Mesenchymal stem cell (in vitro differentiated cells and primary cell): ENCODE data around the gene KPNA1.

Experiments used
- DNase-seq: peaks from one replicate; pipeline ENCODE4 v3.0.0-alpha.2; 2013
- H2AFZ ChIP-seq: one replicate; pipeline ENCODE4 v1.6.1; 2013; ENCODE audit warnings: low read depth, mild to moderate bottlenecking, control low read depth, inconsistent platforms, low read length, moderate library complexity
- H2AK5ac ChIP-seq: 2 replicates; pipeline ENCODE4 v1.6.1; 2013; ENCODE audit warnings: low read length, moderate library complexity, mild to moderate bottlenecking, inconsistent platforms; ENCODE audit not compliant: severe bottlenecking
- H2BK120ac ChIP-seq: one replicate; pipeline ENCODE4 v1.6.1; 2013; ENCODE audit warnings: low read depth, mild to moderate bottlenecking, inconsistent platforms, low read length, moderate library complexity
- H2BK12ac ChIP-seq, 2 experiments: one replicate each; pipeline ENCODE4 v1.6.1; 2013; ENCODE audit warnings: inconsistent platforms in 2 of 2, low read length in 2 of 2, mild to moderate bottlenecking in 2 of 2, moderate library complexity in 2 of 2, control low read depth in 1 of 2
- H2BK15ac ChIP-seq: one replicate; pipeline ENCODE4 v1.6.1; 2013; ENCODE audit warnings: mild to moderate bottlenecking, low read depth, inconsistent platforms; ENCODE audit not compliant: poor library complexity, severe bottlenecking
- H2BK5ac ChIP-seq: 2 replicates; pipeline ENCODE4 v1.6.1; 2013; ENCODE audit warnings: low read depth, mild to moderate bottlenecking, low read length, control low read depth, inconsistent platforms; ENCODE audit not compliant: poor library complexity, severe bottlenecking
- H3K14ac ChIP-seq, 2 experiments: one replicate each; pipeline ENCODE4 v1.6.1; 2013; ENCODE audit warnings: inconsistent platforms in 2 of 2, low read length in 2 of 2, control low read depth in 1 of 2, mild to moderate bottlenecking in 1 of 2, moderate library complexity in 1 of 2
- H3K18ac ChIP-seq, 2 experiments: one replicate each; pipeline ENCODE4 v1.6.1; 2013; ENCODE audit warnings: inconsistent platforms in 2 of 2, low read length in 2 of 2, control low read depth in 1 of 2, low read depth in 1 of 2, mild to moderate bottlenecking in 1 of 2
- H3K23ac ChIP-seq, 2 experiments: one replicate each; pipeline ENCODE4 v1.6.1; 2013; ENCODE audit warnings: inconsistent platforms in 2 of 2, low read length in 2 of 2, mild to moderate bottlenecking in 2 of 2, moderate library complexity in 2 of 2, control low read depth in 1 of 2
- H3K27ac ChIP-seq: 2 replicates; pipeline ENCODE4 v1.5.1; 2013; ENCODE audit warnings: mild to moderate bottlenecking, moderate library complexity, low read length, control low read depth, inconsistent platforms; ENCODE audit not compliant: poor library complexity, severe bottlenecking
- H3K27me3 ChIP-seq, 2 experiments: 2 replicates each; pipeline versions ENCODE4 v1.6.1 to v1.7.0; 2013; ENCODE audit warnings: low read length in 2 of 2, mild to moderate bottlenecking in 2 of 2, moderate library complexity in 2 of 2, control low read depth in 1 of 2, inconsistent platforms in 1 of 2; ENCODE audit not compliant: control insufficient read depth in 1 of 2, insufficient read depth in 1 of 2
- H3K36me3 ChIP-seq, 2 experiments: 2 replicates each; pipeline versions ENCODE4 v1.6.1 to v1.7.0; 2013; ENCODE audit warnings: low read length in 2 of 2, control low read depth in 1 of 2, inconsistent platforms in 1 of 2, low read depth in 1 of 2, mild to moderate bottlenecking in 1 of 2; ENCODE audit not compliant: insufficient read depth in 2 of 2, control insufficient read depth in 1 of 2
- H3K4ac ChIP-seq, 2 experiments: one replicate each; pipeline ENCODE4 v1.6.1; 2013; ENCODE audit warnings: inconsistent platforms in 2 of 2, low read length in 2 of 2, mild to moderate bottlenecking in 2 of 2, moderate library complexity in 2 of 2, control low read depth in 1 of 2, low read depth in 1 of 2
- H3K4me1 ChIP-seq: 2 replicates; pipeline ENCODE4 v1.6.1; 2013; ENCODE audit warnings: low read depth, low read length, control low read depth; ENCODE audit not compliant: control insufficient read depth, insufficient read depth
- H3K4me2 ChIP-seq: 2 replicates; pipeline ENCODE4 v1.6.1; 2013; ENCODE audit warnings: low read length, mild to moderate bottlenecking, inconsistent platforms; ENCODE audit not compliant: poor library complexity, severe bottlenecking
- H3K4me3 ChIP-seq, 2 experiments: 2 replicates each; pipeline versions ENCODE4 v1.5.1 to v1.7.0; 2013; ENCODE audit warnings: low read length in 2 of 2, mild to moderate bottlenecking in 2 of 2, control low read depth in 1 of 2, low read depth in 1 of 2; ENCODE audit not compliant: insufficient read depth in 1 of 2
- H3K79me1 ChIP-seq: replicated peaks from 2 replicates; pipeline ENCODE4 v1.6.1; 2013; ENCODE audit warnings: mild to moderate bottlenecking, control low read depth, low read length, inconsistent platforms; ENCODE audit not compliant: poor library complexity, severe bottlenecking
- H3K9ac ChIP-seq: 2 replicates; pipeline ENCODE4 v1.7.0; 2013; ENCODE audit warnings: mild to moderate bottlenecking, low read length, moderate library complexity
- H3K9me3 ChIP-seq: 2 replicates; pipeline ENCODE4 v1.7.0; 2013; ENCODE audit warnings: mild to moderate bottlenecking, low read length; ENCODE audit not compliant: control insufficient read depth
- H4K8ac ChIP-seq: one replicate; pipeline ENCODE4 v1.6.1; 2013; ENCODE audit warnings: inconsistent platforms, mild to moderate bottlenecking, low read length, moderate library complexity
- H4K91ac ChIP-seq: one replicate; pipeline ENCODE4 v1.6.1; 2013; ENCODE audit warnings: mild to moderate bottlenecking, low read length, inconsistent platforms
- WGBS: methylation state at CpG from one replicate; pipeline ENCODE4 v1.1.7; 2013; ENCODE audit warnings: mixed read lengths; 5-methylcytosine and 5-hydroxymethylcytosine counted together

The KPNA1 gene

GRCh38 chr3:122430371-122430770 lies 84.4 kb downstream of the KPNA1 start:
- Histone ChIP-seq H3K36me3 (peaks cover 15 to 89% of the 10 kb centered on the region in 2 experiments), H2AFZ (no peak overlapping the region), H3K4me3 (no peak overlapping the region), H3K4me2 (no peak overlapping the region), H2BK5ac (no peak overlapping the region), H3K4ac (no peak overlapping the region), H2AK5ac (no peak overlapping the region), H3K18ac (no peak overlapping the region), H3K27ac (no peak overlapping the region), H3K9me3 (no peaks in the 10 kb centered on the region), H3K4me1 (no peaks in the 10 kb centered on the region), H3K79me1 (peaks cover 18% of the 10 kb centered on the region), H2BK15ac (no peak overlapping the region), H4K8ac (no peak overlapping the region), H3K14ac (no peak overlapping the region), H3K23ac (no peak overlapping the region), H3K27me3 (no peaks in the 10 kb centered on the region), H2BK12ac (no peak overlapping the region), H3K9ac (no peak overlapping the region), H2BK120ac (no peak overlapping the region), H4K91ac (no peak overlapping the region)
- no peak for DNase-seq
- WGBS = 96% methylated on average over 1 of the region's 2 CpGs

- Histone ChIP-seq H3K27me3 (no peaks in the 10 kb centered on the region), H2AFZ (no peak overlapping the region)
These were observed 86.8 kb downstream of the KPNA1 start for GRCh38 chr3:122427857-122428471.

GRCh38 chr3:122421836-122422235 lies 92.9 kb downstream of the KPNA1 start:
- H3K36me3 ChIP-seq = peaks cover 7 to 56% of the 10 kb centered on the region in 2 experiments
- 94% methylated on average over 1 of the region's 2 CpGs for WGBS
- H3K4me1 ChIP-seq = peaks cover 3% of the 10 kb centered on the region
- no peak overlapping the region for H3K14ac ChIP-seq
- no peaks in the 10 kb centered on the region for H3K9me3 ChIP-seq
- H3K4ac ChIP-seq = no peak overlapping the region
- no peak overlapping the region for H2AK5ac ChIP-seq
- H4K91ac ChIP-seq = no peak overlapping the region
- H2AFZ ChIP-seq = no peak overlapping the region
- H3K18ac ChIP-seq = no peak overlapping the region
- H3K27ac ChIP-seq = no peak overlapping the region
- H2BK12ac ChIP-seq = no peak overlapping the region
- no peak overlapping the region for H3K23ac ChIP-seq
- H3K4me2 ChIP-seq = no peak overlapping the region
- no peaks in the 10 kb centered on the region for H3K27me3 ChIP-seq
- no peak for DNase-seq
- H3K9ac ChIP-seq = no peak overlapping the region
- H2BK15ac ChIP-seq = no peak overlapping the region
- H3K79me1 ChIP-seq = peaks cover 14% of the 10 kb centered on the region
- no peak overlapping the region for H2BK5ac ChIP-seq
- no peak overlapping the region for H2BK120ac ChIP-seq
- H4K8ac ChIP-seq = no peak overlapping the region
- H3K4me3 ChIP-seq = no peak overlapping the region

More at GRCh38 chr3:122427857-122428471, 86.8 kb downstream of the KPNA1 start:
- Histone ChIP-seq H3K27ac (no peak overlapping the region), H2BK5ac (no peak overlapping the region), H3K9ac (no peak overlapping the region), H3K4ac (no peak overlapping the region), H3K4me1 (no peaks in the 10 kb centered on the region), H4K91ac (no peak overlapping the region), H3K79me1 (peaks cover 14% of the 10 kb centered on the region), H3K36me3 (peaks cover 15 to 92% of the 10 kb centered on the region in 2 experiments), H2BK15ac (no peak overlapping the region), H2BK120ac (no peak overlapping the region), H3K4me3 (no peak overlapping the region), H2AK5ac (no peak overlapping the region), H4K8ac (no peak overlapping the region), H2BK12ac (no peak overlapping the region), H3K14ac (no peak overlapping the region), H3K9me3 (no peaks in the 10 kb centered on the region), H3K23ac (no peak overlapping the region), H3K4me2 (no peak overlapping the region), H3K18ac (no peak overlapping the region)
- WGBS = no CpG with 5 or more reads among the region's 2 CpGs
- no peak for DNase-seq

- Histone ChIP-seq H2BK15ac (no peak overlapping the region), H3K36me3 (peaks cover 3 to 49% of the 10 kb centered on the region in 2 experiments), H3K14ac (no peak overlapping the region), H3K9ac (no peak overlapping the region), H3K79me1 (peaks cover 11% of the 10 kb centered on the region), H4K91ac (no peak overlapping the region), H3K4me3 (no peak overlapping the region), H3K9me3 (no peaks in the 10 kb centered on the region), H3K4ac (no peak overlapping the region), H2BK120ac (no peak overlapping the region), H3K18ac (no peak overlapping the region), H3K27ac (no peak overlapping the region), H3K27me3 (no peaks in the 10 kb centered on the region), H2BK5ac (no peak overlapping the region), H2AK5ac (no peak overlapping the region), H3K4me2 (no peak overlapping the region), H3K4me1 (peaks cover 3% of the 10 kb centered on the region), H3K23ac (no peak overlapping the region), H2BK12ac (no peak overlapping the region), H2AFZ (no peak overlapping the region), H4K8ac (no peak overlapping the region)
- 100% methylated on average over 2 of the region's 4 CpGs for WGBS
- DNase-seq = no peak
These were observed 93.6 kb downstream of the KPNA1 start for GRCh38 chr3:122421101-122421500.
